NK-92 treated with Interleukin-12 subunit alpha and Interleukin-12 subunit beta, amount 100 ng/mL, for 24 hours (cell line): Measurements from ENCODE around the gene CCKAR.
"Not testable (repeated sequence)": the region's sequence is repeated elsewhere in the genome, so short reads cannot be mapped to it uniquely, and the experiment has no call there.

Experiments
- DNase-seq: peaks from one replicate; lab custom pipeline; 2025; lab: John Stamatoyannopoulos, UW

CCKAR gene

GRCh38 chr4:26490111-26490959, at the start of gene CCKAR:
Gene CCKAR, minus strand, starts transcription at chr4:26490484. Its CDS starts 217 bp downstream, at chr4:26490267.
- DNase-seq, result no peak

DNA sequence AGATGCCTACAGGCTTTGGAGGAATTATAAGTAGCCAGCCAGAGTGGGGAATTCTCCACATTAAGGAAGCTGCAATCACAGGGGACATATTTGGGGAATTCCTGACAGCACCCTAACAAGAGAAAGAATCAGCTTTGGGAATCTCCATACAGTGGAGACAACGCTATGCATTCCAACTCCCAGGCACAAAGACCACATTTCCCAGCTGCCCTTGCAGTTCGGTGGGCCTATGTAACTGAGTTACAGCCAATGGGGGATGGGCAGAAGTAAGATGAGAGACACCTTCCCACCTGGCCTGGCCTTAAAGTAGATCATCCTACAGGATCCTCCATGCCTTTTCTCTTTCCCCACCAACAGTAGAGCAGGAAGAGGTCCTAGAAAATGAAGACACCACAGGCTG, 43.4 kb upstream of the CCKAR start:
- no peak for DNase-seq

DNA sequence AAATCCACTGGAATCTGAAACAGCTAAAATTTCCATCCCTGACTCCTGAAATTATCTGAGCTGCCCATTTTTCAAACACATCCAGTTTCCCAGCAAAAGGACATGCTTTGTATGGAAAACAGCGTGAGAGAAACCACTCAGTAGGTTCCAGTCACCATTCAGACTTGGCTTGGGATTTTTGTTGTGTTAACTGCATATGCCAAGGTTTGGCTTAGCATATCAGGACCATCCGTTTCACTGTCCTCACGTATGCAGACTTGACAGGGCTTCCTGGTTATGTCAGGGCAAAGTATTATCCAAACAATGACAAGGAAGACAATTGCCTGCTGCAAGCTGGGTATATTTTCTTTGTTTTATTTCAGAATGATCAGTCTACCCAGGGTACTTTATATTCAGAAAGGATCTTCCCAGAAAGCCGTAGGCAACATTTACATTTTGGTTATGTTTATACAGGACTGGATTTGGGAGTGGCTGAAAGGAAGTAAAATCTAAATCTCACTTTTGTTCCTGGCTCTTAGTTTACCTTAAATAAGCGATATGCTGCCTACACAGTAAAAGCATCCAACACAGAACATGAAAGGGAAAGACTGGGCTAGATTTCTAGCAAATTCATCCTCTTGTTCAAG, 41.3 kb upstream of the CCKAR start:
- DNase-seq, result no peak

- DNase-seq, result no peak
Measured at GRCh38 chr4:26530099-26530498, 39.8 kb upstream of the CCKAR start.

DNA sequence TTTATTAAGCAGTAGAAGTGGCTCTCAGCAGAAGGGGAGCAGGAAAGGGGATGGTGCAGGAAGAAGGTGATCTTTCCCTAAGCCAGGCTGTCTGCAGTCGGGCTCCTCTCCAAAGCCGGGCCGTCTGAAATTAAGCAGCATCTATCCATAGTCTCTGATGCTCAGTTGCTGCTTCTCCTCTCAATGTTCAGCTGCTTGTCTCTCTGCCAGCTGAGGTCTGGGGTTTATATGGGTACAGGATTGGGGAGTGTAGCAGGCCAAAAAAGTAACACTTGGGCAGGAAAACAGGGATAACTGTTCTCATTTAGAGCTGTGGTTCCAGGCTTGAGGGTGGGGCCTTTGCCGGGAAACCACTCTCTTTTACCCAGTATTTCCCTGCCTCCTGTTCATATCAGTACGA, 39.2 kb upstream of the CCKAR start:
- no peak for DNase-seq

DNA sequence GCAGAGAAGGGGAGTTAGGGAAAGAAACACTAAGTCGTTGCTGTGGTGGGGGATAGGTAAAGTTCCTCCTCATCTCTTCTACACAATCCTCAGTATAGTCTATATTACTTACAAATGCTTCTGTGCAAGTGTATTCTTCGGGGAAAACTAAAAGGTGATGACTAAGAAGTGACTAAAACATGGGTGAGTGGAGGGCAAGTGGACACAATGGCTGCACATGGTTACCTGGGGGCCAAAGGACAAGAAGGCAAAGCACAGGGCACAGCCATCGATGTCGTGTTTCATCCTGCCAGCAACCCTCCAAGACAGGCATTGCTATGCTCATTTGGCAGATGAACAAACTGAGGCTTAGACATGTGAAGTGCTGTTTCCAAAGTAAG, 35.5 kb upstream of the CCKAR start:
- no peak for DNase-seq

- DNase-seq, result no peak
Measured at GRCh38 chr4:26525136-26525770, 35.0 kb upstream of the CCKAR start.

- no peak for DNase-seq
Measured at GRCh38 chr4:26524011-26524410, 33.7 kb upstream of the CCKAR start.

DNA sequence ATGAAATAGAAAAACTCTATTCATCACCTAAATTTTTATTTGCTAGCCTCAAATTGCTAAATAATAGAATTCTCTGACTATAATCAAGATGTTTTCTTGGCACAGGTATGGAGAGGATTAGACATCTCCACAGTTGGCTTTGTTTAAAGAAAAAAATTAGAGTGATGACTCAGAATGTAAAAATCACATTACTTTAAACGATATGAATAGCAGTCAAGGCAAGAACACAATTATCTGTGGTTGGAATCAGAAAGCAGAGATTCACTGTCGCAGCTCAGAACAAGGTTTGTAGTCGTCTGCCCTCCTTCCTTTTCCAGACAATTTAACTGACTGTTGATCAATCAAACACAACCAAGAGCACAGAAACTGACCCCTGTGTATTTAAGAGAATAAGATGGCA, 32.2 kb upstream of the CCKAR start:
- no peak for DNase-seq

- DNase-seq, result no peak
Measured at GRCh38 chr4:26520728-26521450, 30.6 kb upstream of the CCKAR start.

DNA sequence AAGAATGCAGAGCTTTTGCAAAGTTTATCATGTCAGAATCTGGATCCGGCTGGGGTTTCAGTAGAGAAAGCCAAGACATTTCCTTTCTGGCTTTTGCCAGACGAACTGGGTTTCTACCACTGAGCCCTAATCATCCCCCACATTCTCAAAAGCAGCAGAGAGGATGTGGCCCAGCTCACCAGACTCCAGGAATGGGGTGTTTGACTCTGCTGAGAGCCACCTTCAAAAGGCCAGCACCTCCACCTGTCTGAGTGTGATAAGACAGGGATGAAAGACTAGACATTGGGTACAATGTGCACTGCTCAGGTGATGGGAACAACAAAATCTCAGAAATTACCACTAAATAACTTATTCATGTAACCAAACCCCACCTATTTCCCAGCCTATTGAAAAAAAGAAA, 25.7 kb upstream of the CCKAR start:
- DNase-seq, result no peak

GRCh38 chr4:26510334-26510964, 20.2 kb upstream of the CCKAR start:
- DNase-seq, result no peak

DNA sequence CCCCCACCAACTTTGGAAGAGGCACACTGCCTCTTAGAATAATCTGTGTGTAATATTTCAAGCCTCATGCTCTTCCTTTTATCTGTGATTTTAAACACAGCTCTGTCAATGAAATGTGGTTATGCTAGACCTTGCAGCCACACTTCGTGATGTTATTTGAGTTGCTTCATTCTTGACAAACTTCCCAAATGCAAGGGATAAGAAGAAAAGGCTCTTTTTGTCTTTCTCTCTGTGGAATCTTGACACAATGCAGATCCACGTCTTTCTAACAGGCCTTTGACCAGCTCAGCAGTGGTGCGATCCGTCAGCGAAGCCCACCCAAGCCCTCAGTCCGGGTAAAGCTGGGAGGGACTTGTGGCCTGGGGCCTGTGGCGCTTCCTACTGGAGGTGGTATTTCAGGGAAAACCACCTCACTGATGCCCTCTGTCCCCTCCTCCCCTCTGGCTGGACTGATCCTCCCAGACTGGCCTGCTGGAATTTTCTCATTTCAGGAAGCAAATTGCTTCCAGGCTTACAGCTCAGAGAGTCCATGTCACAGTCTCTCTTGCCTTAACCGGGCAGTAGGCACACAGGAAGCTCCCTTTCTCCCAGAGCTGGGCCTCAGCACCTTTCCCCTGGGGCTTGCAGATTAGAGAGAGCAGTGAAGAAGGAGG, 19.5 kb upstream of the CCKAR start:
- DNase-seq, result no peak

DNA sequence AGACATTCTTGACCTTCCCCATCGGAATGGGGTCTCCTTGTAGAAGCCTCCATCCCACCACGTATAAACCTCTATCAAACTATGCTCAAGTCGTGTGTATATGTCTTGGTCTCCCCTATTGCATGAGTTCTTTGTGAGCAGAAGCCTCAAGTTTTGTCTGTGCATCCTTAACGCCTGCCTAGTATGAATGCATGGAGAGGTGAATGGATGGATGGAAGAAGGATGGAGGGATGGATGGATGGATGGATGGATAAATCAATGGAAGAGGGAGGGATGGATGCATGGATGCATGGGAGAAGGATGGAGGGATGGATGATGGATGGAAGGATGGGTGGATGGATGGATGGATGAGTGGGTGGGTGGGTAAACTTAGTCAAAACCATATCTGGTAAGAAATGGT, 17.0 kb upstream of the CCKAR start:
- no peak for DNase-seq

- DNase-seq, result no peak
Measured at GRCh38 chr4:26503844-26504243, 13.6 kb upstream of the CCKAR start.

DNA sequence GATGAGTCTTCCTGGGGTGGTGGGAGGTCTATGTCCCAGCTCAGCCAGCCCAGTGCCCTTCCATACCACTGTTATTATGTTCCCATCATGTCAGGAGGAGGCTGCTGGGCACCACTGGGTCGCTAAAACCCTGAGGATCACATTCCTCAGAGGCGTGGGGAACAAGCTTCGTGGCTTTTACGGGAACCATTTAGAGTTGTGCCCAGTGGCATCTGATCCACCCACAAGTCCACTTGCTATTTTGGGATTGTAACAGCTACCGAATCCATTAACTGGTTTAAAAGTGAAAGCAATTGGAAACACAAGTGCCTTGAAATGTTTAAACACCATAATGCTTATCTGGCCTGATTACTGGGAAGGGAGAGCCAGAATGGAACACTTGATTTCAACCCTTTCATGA, 13.1 kb upstream of the CCKAR start:
- no peak for DNase-seq

- not testable (repeated sequence) for DNase-seq
Measured at GRCh38 chr4:26500565-26500999, 10.3 kb upstream of the CCKAR start.

DNA sequence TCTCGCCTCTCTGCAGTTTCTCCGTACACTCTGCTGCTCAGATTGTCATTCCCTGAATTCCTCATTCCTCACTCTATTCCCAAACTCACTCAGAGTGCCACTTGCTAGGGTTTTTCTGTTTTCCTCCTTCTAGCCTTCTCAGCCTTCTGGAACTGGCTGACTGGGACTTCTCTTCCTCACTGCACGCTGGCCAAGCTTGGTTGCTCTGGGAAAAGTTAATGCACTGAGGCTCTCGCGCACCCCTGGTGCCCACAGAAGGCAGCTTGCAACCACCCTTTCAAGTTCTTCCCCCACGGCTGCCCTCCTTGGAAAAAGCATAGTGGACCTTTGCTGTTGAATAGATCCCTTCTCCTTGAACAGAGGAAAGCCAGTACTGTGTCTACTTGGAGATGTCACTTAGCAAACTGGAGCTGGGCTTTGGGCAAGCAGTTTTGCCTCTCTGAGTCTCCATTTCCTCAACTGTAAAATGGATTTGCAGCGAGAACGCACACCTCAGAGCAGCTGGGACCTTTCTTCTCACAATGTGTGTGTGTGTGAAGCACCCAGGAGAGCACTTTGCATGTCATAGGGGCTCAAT, 6.0 kb upstream of the CCKAR start:
- no peak for DNase-seq

- no peak for DNase-seq
Measured at GRCh38 chr4:26493461-26493860, 3.2 kb upstream of the CCKAR start.

DNA sequence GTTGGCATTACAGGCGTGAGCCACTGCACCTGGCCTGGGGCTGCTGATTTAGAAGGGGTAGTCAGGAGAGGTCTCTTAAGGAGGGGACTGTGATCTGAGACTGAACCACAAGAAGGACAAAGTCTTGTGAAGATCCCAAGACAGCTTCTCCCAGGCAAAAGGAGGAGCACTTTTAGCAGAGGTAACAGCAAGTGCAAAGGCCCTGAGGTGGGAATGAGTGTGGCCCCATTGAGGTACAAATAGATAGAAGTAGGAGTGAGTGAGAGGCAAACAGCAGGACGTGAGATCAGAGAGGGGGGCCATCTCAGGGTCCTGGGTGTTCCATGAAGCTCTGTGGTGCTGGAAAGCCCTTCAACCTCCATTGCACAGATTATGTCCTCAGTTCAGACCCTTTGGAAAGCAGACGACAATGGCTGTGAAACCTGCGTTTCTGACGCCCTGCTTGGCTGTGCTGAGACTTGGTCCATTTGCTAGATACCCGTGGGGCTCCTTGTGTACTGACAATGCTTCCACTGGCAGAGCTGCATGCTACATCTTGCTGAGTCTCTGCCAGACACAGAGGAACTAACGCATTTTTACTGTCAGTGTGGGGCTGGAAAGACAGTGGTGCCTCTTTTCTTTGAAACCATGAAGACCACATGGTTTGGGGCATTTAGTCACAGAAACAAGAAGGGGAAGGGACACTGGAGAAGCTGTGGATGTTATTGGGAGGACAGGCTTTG, 1.3 kb upstream of the CCKAR start:
- DNase-seq, result no peak

- DNase-seq, result no peak
Measured at GRCh38 chr4:26490960-26491284, 638 bp upstream of the CCKAR start.
